22Rv1 (cell line): Measurements from ENCODE around the gene SLC15A4.

ENCODE experiments used
- H3K27ac ChIP-seq: fragments of 450-650 bp; 2 replicates; pipeline ENCODE4 v1.5.1; 2017
- CTCF ChIP-seq: fragments of 450-650 bp; IDR thresholded peaks from 2 replicates; pipeline ENCODE4 v1.5.1; 2017; ENCODE audit warnings: mild to moderate bottlenecking
- ZFX ChIP-seq: fragments of 450-650 bp; IDR thresholded peaks from 2 replicates; pipeline ENCODE4 v1.6.1; 2017; ENCODE audit warnings: antibody characterized with exemption, borderline replicate concordance

The SLC15A4 gene

GRCh38 chr12:128796439-128797118 is 27.2 kb downstream of the SLC15A4 start:
- H3K27ac ChIP-seq, result no peak overlapping the region
- TF ChIP-seq ZFX (no peak), CTCF (no peak)

GRCh38 chr12:128795530-128796361 is 28.0 kb downstream of the SLC15A4 start:
- no peak overlapping the region for H3K27ac ChIP-seq
- TF ChIP-seq CTCF (no peak), ZFX (no peak)

- H3K27ac ChIP-seq, result no peak overlapping the region
- TF ChIP-seq CTCF (no peak), ZFX (no peak)
These were observed 28.9 kb downstream of the SLC15A4 start for GRCh38 chr12:128794661-128795529.

GRCh38 chr12:128793701-128794100 is 30.1 kb downstream of the SLC15A4 start:
- TF ChIP-seq ZFX (no peak), CTCF (no peak)
- no peak overlapping the region for H3K27ac ChIP-seq

- TF ChIP-seq CTCF, result no peak
- no peak for TF ChIP-seq ZFX
- no peak overlapping the region for H3K27ac ChIP-seq
These were observed 30.9 kb downstream of the SLC15A4 start for GRCh38 chr12:128792881-128793280.

- no peak overlapping the region for H3K27ac ChIP-seq
- TF ChIP-seq ZFX (no peak), CTCF (no peak)
These were observed 31.4 kb downstream of the SLC15A4 start for GRCh38 chr12:128792398-128792797.
